Effector memory CD8-positive, alpha-beta T cell (primary cell): ENCODE data around the gene ADI1.

Experiments
- ATAC-seq: fragments of 150-1000 bp; cut with Tn5 transposase; replicated peaks from 2 replicates; pipeline ENCODE4 v1.10.0; 2021; ENCODE audit warnings: mild to moderate bottlenecking, moderate library complexity
- DNase-seq, 3 experiments: peaks; one replicate each; pipeline ENCODE4 v3.0.0; 2021
- H3K27ac Mint-ChIP-seq, 2 donors: one replicate each; pipeline ENCODE4 v1.8.0; 2022; ENCODE audit warnings: mild to moderate bottlenecking in 2 of 2, mixed read lengths in 2 of 2, moderate library complexity in 2 of 2
- H3K27me3 Mint-ChIP-seq, 2 donors: one replicate each; pipeline ENCODE4 v1.8.0; 2022; ENCODE audit warnings: mixed read lengths in 2 of 2
- H3K36me3 Mint-ChIP-seq: one replicate; pipeline ENCODE4 v1.8.0; 2022; ENCODE audit warnings: mild to moderate bottlenecking, moderate library complexity, mixed read lengths; ENCODE audit not compliant: insufficient read depth
- H3K4me1 Mint-ChIP-seq, 2 donors: one replicate each; pipeline ENCODE4 v1.8.0; 2022; ENCODE audit warnings: low read depth in 2 of 2, mixed read lengths in 2 of 2
- H3K4me3 Mint-ChIP-seq, 2 donors: one replicate each; pipeline ENCODE4 v1.8.0; 2022; ENCODE audit warnings: mild to moderate bottlenecking in 2 of 2, mixed read lengths in 2 of 2, moderate library complexity in 2 of 2
- H3K9me3 Mint-ChIP-seq, 2 donors: one replicate each; pipeline ENCODE4 v1.8.0; 2022; ENCODE audit warnings: mixed read lengths in 2 of 2

ADI1 gene

DNA sequence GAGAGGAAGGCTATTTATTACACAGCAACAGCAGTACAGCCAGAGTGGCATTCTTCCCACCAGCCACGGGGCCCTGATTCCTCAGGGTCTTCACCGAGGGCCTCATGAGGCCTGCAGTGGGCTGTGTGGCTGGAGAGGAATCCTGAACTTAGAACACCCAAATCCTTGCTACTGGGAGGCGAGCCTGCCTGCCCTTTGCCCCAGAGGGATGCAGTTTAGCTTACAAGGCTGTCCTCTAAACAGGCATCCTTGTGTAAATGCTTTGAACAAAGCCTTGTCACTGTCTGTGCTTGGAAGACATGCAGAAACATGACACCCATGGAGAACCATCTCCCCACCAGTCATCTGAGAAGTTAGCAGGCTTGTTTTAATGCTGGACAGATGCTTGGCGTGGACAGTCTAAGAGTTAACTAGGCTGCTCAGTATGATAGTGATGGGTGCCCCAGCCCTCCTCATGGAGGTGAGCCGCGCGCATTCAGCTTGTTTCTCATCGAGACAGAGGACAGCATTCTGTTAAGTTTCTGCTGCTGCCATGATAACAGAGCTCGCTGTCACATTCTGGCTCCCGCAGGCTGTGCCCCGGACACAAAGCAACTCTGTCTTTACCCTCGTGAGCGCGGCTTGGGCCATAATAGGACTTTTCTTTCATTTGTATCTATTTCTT, 42.9 kb downstream of the ADI1 start:
- H3K4me3 Mint-ChIP-seq = no peak overlapping the region
- DNase-seq (no peak), ATAC-seq (no peak)
- H3K4me1 Mint-ChIP-seq = peaks cover 0 to 4% of the 10 kb centered on the region in 2 donors
- no peaks in the 10 kb centered on the region for H3K27me3 Mint-ChIP-seq
- H3K36me3 Mint-ChIP-seq = peaks cover 17% of the 10 kb centered on the region
- H3K9me3 Mint-ChIP-seq = no peaks in the 10 kb centered on the region
- H3K27ac Mint-ChIP-seq = no peak overlapping the region

DNA sequence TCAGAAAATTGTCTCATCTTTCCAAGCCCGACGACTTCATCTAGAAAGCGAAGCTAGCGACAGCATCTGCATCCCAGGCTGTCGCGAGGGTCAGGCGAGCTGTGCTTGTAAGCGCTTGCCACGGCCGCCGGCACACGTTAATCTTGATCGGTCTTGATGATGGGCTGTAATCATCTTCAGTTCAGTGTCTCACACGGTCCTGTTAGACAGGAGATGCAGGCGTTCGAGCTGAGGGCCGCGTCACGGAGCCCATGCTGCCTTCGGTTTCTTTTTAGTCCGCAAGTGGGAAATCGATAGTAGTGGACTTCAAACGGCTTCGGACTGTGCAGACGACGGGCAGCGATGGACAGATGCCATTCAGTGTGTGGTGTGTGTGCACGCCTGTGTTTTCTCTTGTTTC, 43.6 kb downstream of the ADI1 start:
- DNase-seq (no peak), ATAC-seq (no peak)
- H3K4me1 Mint-ChIP-seq = peaks cover 0 to 4% of the 10 kb centered on the region in 2 donors
- no peaks in the 10 kb centered on the region for H3K9me3 Mint-ChIP-seq
- H3K27me3 Mint-ChIP-seq = no peaks in the 10 kb centered on the region
- peaks cover 21% of the 10 kb centered on the region for H3K36me3 Mint-ChIP-seq
- H3K27ac Mint-ChIP-seq = no peak overlapping the region
- no peak overlapping the region for H3K4me3 Mint-ChIP-seq

DNA sequence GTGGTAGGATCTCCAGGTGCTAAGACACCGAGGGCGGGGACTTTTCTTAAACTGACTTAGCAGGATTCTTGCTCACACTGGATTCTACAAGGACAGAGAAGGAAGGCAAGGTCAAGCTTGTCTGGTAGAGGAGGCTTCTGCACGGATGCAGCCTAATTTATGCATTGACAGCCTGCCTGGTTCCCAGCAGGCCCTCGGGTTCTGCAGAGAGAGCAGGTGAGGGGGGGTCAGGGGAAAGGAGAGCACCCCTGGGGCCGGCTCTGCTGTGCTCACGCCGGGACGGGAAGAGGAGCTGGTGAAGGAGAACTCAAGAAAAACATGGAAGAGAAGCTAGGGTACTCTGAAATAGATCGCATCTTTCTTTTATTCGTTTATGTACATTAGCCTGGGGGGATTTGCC, 46.4 kb downstream of the ADI1 start:
- DNase-seq (no peak), ATAC-seq (no peak)
- H3K27me3 Mint-ChIP-seq = no peaks in the 10 kb centered on the region
- peaks cover 27% of the 10 kb centered on the region for H3K36me3 Mint-ChIP-seq
- H3K9me3 Mint-ChIP-seq = no peaks in the 10 kb centered on the region
- peak overlapping the region; percentile 72 to 84 for H3K27ac Mint-ChIP-seq
- H3K4me1 Mint-ChIP-seq = peaks cover 4% of the 10 kb centered on the region in 2 donors
- H3K4me3 Mint-ChIP-seq = no peak overlapping the region

DNA sequence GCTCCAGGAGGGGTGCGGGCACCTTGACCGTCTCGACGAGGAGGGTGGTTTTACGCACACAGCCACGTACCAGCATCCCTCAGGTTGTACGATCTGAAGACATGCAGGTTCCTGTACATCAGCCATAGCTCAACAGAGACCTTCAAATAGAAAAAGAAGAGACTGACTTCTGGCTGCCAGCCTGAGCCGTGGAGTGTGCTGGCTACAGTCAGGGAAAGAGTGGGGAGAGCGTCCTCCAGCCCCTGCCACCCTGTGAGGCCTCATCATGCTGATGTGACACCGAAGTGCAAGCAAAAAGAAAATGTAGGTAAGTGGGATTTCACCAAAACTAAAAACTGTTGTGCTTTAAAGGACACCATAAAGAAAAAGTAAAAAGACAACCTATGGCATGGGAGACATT, 47.0 kb downstream of the ADI1 start:
- Mint-ChIP-seq H3K4me3 (no peak overlapping the region), H3K4me1 (peaks cover 4 to 8% of the 10 kb centered on the region in 2 donors), H3K36me3 (peaks cover 33% of the 10 kb centered on the region), H3K27me3 (no peaks in the 10 kb centered on the region), H3K9me3 (no peaks in the 10 kb centered on the region), H3K27ac (peak overlapping the region; percentile 72 to 84)
- DNase-seq (no peak), ATAC-seq (no peak)

DNA sequence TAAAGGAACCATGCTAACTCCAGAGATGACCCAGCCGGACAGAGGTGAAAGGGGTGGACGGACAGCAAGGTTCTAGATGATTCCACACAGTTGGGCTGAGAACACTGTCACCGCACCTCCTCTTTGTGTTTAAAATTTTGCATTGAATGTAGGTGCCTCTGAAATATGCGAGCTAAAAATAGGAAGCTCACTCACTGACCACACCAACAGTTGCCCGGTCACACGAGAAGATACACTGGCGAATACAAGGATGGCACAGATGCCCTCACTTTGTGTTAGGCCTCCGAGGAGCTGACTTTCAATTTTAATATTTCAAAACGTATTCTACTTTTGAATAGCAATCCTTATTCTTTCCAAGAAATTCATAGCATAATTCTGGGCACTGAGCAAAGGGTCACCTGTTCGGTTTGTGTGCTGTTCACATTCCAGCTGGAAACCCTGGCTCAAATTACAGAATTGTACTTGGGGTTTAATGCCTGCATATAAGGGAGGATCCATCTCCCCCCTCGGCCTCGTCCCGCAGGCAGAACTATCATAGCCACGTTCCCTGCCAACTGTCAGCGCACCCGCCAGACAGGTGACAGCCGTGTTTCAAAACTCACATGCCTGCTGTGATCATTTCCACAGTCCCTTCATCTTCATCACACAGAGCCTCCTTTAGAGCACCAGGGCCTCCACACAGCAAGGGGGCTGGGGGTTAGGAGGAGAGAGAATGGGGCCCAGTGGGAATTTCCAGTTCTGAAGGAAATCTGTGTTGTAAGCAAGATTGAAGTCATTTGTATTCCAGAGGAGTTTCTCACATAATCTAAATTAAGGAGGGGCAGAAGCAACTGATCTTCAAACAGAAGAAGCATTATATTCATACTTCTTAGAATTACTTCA, 48.2 kb downstream of the ADI1 start:
- H3K27ac Mint-ChIP-seq = no peak overlapping the region
- H3K36me3 Mint-ChIP-seq = peaks cover 32% of the 10 kb centered on the region
- no peak for ATAC-seq
- no peaks in the 10 kb centered on the region for H3K27me3 Mint-ChIP-seq
- DNase-seq = no peak
- peaks cover 4 to 6% of the 10 kb centered on the region in 2 donors for H3K4me1 Mint-ChIP-seq
- H3K9me3 Mint-ChIP-seq = no peaks in the 10 kb centered on the region
- H3K4me3 Mint-ChIP-seq = no peak overlapping the region

DNA sequence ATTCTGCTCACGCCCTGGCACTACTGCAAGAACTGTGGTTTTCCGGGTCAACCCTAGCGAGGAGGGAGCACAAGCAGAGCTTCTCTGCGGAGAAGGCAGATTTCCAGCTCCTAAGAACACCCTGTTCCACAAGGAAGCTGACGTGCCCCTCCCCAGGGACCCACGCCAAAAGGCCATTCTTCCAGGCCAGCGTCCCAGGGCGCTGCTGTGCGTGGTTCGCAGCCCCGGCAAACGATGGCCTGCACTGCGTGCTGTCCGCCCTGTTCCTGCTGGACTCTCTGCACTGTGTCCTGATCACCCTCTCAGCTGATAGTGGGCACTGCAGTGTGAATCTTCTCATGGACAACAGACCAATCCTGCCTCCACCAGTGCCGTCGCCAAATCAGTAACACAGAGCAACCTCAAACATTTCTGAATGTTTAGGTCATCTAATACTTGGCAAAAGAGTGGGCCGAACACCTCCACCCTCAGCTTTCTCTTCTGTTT, 49.1 kb downstream of the ADI1 start:
- Mint-ChIP-seq H3K4me3 (no peak overlapping the region), H3K9me3 (no peaks in the 10 kb centered on the region), H3K36me3 (peaks cover 30% of the 10 kb centered on the region), H3K27me3 (no peaks in the 10 kb centered on the region), H3K4me1 (peaks cover 4% of the 10 kb centered on the region in 2 donors), H3K27ac (no peak overlapping the region)
- DNase-seq (no peak), ATAC-seq (no peak)

DNA sequence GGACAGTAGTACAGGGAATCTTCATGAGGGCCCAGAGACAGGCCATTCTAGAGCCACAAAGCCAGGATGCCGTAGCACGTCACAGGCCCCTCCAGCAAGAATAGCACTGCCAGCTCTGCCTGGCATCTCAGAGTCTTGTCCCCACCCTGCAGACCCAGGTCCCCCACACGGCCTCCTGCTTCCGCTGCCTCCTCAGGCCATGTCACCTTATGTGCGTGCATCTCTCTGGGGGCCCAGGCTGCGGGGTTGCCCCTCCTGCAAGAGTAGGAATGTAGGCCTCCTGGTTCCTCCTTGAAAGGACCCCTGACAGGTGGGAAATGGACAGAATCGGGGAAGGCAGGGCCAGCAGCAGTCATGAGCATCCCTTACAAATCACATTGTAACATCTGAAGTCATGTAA, 49.8 kb downstream of the ADI1 start:
- Mint-ChIP-seq H3K4me3 (no peak overlapping the region), H3K4me1 (peaks cover 4% of the 10 kb centered on the region in 2 donors), H3K36me3 (peaks cover 30% of the 10 kb centered on the region), H3K9me3 (no peaks in the 10 kb centered on the region), H3K27me3 (no peaks in the 10 kb centered on the region), H3K27ac (no peak overlapping the region)
- ATAC-seq (no peak), DNase-seq (no peak)

DNA sequence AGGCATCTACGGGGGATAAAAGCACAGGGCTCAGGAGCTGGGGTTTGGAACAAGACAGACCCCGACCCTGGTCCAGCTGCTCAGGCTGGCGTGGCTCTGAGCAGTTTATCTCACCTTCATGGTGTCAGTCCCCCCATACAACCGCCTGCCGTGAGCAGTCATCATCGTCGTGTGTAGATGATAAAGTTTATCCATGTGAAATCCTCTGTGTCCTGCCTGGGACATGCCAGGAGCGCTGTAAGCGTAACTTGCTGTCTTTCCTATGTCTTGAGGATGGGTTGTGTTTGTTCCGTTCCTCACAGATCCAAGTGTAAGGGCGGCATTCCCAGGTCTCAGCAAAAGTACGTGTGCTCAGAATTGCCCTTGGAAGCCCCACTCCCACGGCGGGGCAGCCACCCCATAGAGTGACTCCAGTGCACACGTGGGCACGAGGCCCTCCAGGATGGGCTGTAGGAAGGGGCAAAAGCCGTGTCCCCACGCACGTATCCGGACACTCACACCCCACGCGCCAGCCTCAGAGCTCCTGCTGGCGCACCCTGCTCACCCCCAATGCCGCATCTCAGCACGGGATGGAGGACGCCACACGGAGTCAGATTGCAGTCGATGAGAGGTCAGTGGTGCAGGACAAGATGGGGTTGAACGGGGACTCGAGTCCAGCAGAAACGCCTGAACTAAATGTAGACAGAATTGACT, 50.9 kb downstream of the ADI1 start:
- Mint-ChIP-seq H3K27ac (peak overlapping the region in 1 of 2 donors; percentile 57), H3K36me3 (peaks cover 30% of the 10 kb centered on the region), H3K4me1 (peaks cover 4% of the 10 kb centered on the region in 2 donors), H3K9me3 (no peaks in the 10 kb centered on the region), H3K27me3 (no peaks in the 10 kb centered on the region), H3K4me3 (no peak overlapping the region)
- DNase-seq (no peak), ATAC-seq (no peak)

DNA sequence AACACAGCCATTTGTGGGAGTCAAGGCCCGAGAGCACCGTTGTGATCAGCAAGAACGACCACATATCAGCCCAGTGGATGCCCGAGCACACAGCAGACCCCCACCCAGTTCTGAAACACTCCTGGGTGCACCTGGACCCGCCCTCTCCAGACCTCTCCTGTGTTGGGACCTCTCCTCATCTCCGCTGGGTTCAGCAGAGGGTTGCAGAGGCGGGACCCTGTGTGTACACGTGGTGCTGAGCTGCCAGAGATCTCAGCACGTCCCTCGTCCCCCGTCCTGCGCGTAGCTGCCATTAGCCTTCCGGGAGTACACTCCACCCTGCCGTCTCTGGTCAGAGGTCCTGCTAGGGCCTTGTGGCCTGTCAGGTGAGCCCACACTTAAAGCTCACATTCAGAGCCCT, 51.7 kb downstream of the ADI1 start:
- DNase-seq (no peak), ATAC-seq (no peak)
- Mint-ChIP-seq H3K9me3 (no peaks in the 10 kb centered on the region), H3K27me3 (no peaks in the 10 kb centered on the region), H3K36me3 (peaks cover 30% of the 10 kb centered on the region), H3K4me3 (no peak overlapping the region), H3K4me1 (peaks cover 4% of the 10 kb centered on the region in 2 donors), H3K27ac (no peak overlapping the region)

DNA sequence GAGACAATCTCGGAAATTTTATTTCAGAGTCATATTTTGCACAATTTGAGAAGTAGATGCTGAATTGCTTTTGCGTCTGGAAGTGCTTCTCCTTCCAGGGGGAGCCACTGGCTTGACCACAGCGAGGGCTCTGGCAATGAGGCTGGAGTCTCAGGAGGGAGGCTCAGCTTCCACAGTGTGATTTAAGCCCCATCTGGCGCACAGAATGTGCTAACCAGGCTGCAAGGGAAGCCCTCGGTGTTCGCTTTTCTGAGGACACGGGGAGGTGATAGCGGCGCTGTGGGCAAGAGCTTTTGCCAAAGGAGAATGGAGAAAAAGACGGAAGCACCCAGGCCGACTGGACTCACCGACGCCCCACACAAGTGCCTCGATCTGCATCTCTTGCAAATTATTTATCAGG, 52.4 kb downstream of the ADI1 start:
- Mint-ChIP-seq H3K27ac (no peak overlapping the region), H3K36me3 (peaks cover 30% of the 10 kb centered on the region), H3K4me1 (peaks cover 4% of the 10 kb centered on the region in 2 donors), H3K4me3 (no peak overlapping the region), H3K27me3 (no peaks in the 10 kb centered on the region), H3K9me3 (no peaks in the 10 kb centered on the region)
- ATAC-seq (no peak), DNase-seq (no peak)

DNA sequence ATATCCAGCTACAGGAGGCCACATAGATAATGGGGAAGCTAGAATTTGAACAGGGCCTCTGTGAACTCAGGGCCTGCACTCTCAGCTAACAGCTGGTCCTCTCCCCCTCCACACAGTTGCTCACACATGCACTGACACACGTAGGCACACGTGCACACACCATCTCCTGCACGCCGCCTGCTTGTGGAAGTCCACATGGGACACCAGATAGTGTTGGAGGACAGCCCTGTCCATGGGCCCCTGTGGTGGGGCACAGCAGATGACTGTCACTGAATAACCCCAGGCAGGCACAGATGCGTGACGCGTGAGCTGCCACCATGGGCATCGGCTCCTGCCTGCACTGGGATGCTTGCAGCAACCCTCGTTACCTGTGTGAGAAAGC, 52.9 kb downstream of the ADI1 start:
- Mint-ChIP-seq H3K36me3 (peaks cover 30% of the 10 kb centered on the region), H3K27ac (no peak overlapping the region), H3K4me1 (peaks cover 4% of the 10 kb centered on the region in 2 donors), H3K4me3 (no peak overlapping the region), H3K27me3 (no peaks in the 10 kb centered on the region), H3K9me3 (no peaks in the 10 kb centered on the region)
- no peak for DNase-seq
- no peak for ATAC-seq

DNA sequence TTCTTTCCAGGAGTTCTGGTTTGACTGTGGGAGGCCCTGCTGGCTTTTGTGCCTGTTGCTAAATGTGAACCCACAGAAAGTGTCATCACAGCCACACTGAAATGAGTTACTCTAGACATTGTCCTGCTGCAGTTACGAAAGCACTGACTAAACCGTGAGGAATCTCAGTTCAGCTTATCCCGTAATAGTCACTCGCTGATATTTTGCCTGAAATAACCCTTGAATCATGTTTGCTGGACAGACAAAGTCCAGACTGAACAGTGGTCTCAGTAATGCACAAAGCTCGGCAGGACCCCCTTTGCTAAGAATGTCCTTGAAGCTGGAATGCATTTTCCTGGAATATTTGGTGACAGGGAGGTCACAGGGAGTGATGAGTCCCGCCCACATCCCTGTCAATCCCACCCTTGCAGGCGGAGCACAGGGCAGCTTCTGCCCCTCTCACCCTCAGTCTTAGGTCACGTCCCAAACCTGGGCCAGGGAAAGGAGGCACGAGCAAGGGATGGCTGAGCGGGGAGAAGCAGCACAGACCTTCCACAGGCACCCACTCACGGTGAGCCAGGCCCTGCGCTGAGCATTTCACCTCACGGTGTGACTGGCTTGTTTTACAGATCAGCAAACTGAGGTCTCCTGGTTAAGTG, 53.4 kb downstream of the ADI1 start:
- Mint-ChIP-seq H3K4me1 (peaks cover 4% of the 10 kb centered on the region in 2 donors), H3K4me3 (no peak overlapping the region), H3K27ac (no peak overlapping the region), H3K27me3 (no peaks in the 10 kb centered on the region), H3K9me3 (no peaks in the 10 kb centered on the region), H3K36me3 (peaks cover 26% of the 10 kb centered on the region)
- DNase-seq = no peak
- no peak for ATAC-seq

DNA sequence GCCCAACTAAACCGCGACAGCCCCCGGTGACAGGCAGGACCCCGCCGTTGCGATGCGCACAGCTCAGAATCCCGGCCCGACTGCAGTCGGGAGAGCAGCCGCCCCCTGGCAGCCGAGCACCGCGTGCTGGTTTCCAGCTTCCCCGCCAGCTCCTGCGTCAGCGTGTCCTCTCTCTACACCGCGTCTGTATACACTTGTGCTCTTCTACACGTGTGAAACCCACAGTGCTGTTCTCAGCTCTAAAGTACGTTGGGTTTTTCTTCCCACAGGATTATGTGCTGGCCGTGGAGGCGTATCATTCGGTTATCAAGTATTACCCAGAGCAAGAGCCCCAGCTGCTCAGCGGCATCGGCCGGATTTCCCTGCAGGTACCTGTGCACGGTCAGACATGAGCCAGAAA, 54.0 kb downstream of the ADI1 start:
- Mint-ChIP-seq H3K4me3 (no peak overlapping the region), H3K9me3 (no peaks in the 10 kb centered on the region), H3K36me3 (peaks cover 26% of the 10 kb centered on the region), H3K27me3 (no peaks in the 10 kb centered on the region), H3K4me1 (peaks cover 4% of the 10 kb centered on the region in 2 donors), H3K27ac (no peak overlapping the region)
- no peak for DNase-seq
- ATAC-seq = no peak
